Amniotic stem cell (primary cell): ENCODE results near the gene PHKB.
"Not testable (repeated sequence)": the region's sequence is repeated elsewhere in the genome, so short reads cannot be mapped to it uniquely, and the experiment has no call there.

Source experiments
- DNase-seq: peaks from one replicate; lab custom pipeline; 2025; lab: John Stamatoyannopoulos, UW

Gene PHKB

GRCh38 chr16:47625115-47625567 lies 164.0 kb downstream of the PHKB start:
- DNase-seq, result no peak

- DNase-seq, result no peak
Measured at GRCh38 chr16:47626246-47626645, 165.1 kb downstream of the PHKB start.

DNA sequence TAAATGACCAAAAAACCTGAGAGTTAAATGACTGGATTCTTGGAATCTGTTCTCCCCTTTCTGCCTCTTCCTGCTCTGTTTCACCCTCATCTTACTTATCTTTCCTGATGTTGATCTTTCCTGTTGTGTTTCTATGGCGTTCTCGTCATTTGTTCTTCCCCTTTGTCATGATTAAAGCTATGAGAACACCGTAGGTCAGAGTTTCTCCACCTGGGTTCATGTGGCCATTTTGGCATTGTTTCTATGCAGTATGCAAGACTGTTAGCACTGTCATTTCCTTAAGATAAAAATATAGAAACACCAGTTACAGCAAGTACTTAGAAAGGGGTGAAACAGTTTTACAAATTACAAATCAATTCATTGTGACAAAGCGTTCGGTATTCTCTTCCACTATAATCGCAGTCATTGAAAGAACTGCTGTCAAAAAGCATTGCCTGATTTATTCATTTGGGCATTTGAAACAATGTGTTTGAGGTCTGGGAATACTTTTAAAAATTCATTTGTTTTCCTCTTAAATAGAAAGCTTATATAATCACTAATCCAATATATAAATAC lies 166.0 kb downstream of the PHKB start:
- no peak for DNase-seq

GRCh38 chr16:47627721-47628120 lies 166.6 kb downstream of the PHKB start:
- no peak for DNase-seq

GRCh38 chr16:47631131-47631530 lies 170.0 kb downstream of the PHKB start:
- DNase-seq, result no peak

DNA sequence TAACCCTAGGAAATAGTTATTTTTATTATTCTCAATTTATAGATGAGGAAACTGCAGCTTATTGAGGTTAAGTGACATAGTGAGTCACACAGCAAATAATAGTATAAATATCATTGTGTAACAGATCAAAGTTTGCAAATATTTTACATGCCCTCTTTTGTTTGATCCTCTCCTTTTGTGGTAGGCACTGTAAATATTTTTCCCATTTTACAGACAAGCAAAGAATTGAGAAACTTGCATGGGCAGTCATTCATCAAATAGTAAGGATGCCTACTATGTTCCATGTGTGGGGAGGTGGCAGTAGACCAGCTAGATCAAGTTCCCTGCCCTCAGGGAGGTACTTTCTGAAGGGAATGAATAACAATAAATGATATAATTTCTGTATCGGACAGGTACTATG lies 173.0 kb downstream of the PHKB start:
- DNase-seq, result no peak

DNA sequence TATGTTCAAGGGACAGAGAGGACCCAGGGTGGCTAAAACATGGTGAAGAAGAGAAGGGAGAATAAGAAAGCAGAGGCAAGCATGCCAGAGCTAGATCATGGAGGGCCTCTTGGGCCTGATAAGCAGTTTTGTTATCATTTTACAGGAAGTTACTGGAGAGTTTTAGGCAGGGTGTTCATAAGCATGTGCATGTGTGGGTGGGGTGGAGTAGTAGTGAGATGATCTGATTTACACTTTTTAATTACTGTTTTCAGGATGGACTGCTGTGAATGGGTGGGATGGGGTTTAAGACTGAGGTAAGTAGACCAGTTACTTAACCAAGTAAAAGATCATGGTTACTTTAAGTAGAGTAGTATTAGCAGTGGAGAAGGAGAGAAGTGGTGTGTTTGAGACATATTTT lies 173.6 kb downstream of the PHKB start:
- DNase-seq, result no peak

DNA sequence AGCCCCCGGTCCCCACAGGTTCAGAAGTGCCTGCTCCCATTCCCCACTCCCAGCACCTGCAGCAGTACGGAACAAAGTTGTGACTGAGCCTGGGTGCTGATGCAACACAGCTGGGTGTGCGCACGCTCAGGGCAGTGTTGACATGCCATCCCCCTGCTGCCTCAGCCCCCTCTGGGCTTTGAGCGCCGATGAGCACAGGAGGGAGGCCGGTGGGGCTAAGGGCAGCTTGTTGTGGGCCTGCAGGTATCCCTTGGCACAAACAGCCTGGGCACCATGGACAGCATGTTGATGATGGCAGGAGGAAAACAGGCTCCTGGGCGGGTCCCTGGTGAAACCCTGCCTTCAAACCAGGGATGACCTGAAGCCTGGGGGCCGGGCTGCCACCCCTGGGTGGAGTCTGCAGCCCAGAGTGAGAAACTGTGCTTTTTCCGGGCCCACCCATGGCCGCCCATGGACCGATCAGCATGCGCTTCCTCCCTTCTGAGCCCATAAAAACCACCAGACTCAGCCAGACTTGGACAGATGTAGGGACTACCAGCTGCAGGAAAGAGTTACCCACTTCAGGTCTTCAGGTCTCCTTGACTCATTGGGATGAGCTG lies 175.5 kb downstream of the PHKB start:
- DNase-seq, result no peak

- DNase-seq, result no peak
Measured at GRCh38 chr16:47638175-47638574, 177.0 kb downstream of the PHKB start.

- DNase-seq, result no peak
Measured at GRCh38 chr16:47640661-47641060, 179.5 kb downstream of the PHKB start.

GRCh38 chr16:47643323-47644000 lies 182.3 kb downstream of the PHKB start:
- no peak for DNase-seq

DNA sequence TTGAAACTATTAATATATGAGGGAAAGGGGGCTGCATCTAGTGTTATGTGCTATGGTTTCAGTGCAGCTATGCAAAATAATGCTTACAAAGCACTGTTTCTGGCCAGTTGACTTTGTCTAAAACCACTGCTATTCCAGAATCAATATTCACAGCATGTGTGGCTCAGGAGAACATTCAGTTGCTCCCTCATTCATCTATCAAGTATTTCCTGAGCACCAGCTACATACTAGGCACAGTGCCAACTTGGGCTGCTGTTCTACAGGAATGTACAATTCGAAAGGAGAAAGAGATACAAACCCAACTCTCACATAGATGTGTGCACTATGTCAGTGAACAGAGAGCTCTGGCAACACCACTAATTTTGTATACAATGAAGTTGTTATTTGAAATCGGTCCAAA lies 183.0 kb downstream of the PHKB start:
- DNase-seq, result peak; percentile 22

DNA sequence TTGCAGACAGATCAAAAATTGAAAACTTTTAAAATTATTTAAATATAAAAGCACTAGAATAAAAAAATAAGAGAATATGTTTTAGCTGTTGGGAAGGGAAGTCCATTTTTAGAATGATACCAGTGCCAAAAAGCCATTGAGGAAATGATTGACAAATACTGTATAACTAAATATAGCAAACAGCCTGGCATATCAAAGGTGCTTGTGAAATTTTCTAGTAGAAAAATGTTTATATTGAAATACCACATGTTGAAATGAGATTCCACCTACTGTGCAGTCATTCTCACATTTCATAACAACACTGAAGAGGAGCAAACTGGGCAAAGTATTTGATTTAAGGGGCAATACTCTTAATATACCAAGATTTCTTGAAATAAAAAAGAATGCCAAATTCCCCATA lies 183.5 kb downstream of the PHKB start:
- DNase-seq, result no peak

DNA sequence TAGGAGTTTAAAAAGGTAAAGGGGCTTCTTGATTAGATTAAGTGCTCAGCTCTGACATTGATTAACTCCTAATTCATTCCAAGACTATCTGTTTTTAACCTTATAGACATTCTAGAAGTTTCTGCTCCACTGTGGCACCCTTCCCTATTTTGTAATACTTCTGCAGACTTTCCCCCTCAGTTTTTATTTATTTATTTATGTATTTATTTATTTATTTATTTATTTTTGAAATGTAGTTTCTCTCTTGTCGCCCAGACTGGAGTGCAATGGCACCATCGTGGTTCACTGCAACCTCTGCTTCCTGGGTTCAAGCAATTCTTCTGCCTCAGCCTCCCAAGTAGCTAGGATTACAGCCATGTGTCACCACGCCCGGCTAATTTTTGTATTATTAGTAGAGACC lies 185.8 kb downstream of the PHKB start:
- no peak for DNase-seq

DNA sequence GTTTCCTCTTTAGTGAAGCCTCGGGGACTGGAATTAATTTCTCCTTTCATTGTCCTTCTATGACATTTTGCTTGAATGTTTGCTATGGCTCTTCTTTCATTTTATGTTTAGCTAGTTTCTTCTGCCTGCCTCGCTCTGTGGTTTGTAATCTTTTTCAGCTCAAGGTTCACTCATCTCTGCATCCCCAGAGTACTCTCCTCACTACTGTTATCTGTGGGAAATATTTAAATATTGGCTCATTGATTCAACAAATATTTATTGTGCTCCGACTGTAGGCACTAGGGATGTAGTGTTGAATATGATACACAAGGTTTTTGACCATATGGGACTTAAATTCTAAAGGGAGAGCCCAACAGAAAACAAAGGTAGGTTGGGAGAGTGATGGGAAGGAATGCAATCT lies 195.9 kb downstream of the PHKB start:
- no peak for DNase-seq

DNA sequence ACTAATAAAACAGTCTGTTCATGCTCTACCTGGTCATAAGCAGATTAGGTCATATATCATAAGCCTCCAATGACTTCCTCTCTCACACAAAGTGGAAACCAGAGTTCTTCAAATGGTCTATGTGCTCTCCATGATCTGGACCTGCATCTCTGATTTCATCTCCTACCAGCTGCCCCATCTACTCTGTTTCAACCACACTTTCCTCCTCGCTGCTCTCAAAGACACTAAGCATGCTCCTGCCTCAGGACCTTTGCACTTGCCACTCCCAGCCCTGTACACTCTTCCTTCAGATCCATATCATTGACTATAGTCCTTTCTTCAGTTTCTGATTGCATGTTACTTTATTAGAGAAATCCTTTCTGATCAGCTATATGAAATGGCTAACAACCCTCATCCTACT lies 196.8 kb downstream of the PHKB start:
- DNase-seq, result no peak

GRCh38 chr16:47660540-47660939 lies 199.4 kb downstream of the PHKB start:
- no peak for DNase-seq

- no peak for DNase-seq
Measured at GRCh38 chr16:47664653-47665325, 203.7 kb downstream of the PHKB start.

GRCh38 chr16:47666434-47666833 lies 205.3 kb downstream of the PHKB start:
- no peak for DNase-seq

GRCh38 chr16:47667956-47668355 lies 206.8 kb downstream of the PHKB start:
- no peak for DNase-seq

DNA sequence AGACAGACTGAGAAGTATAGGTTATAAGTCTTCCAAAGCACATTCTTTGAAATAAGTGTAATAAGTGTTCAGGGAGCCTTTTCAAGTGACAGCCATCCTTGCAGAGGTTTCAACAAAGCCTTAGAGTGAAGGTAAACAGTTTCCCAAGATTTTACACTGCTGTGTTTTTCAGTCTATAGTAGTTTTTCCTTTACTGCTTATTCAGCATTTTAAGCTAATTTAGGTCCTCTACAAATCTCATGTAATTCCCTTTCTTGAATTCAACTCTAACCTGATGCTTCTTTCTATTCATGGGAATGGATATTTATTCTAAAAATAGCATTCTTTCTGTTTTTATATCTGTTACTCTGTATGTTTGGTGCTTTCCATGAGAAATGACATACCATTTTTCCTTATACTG lies 211.3 kb downstream of the PHKB start:
- no peak for DNase-seq

DNA sequence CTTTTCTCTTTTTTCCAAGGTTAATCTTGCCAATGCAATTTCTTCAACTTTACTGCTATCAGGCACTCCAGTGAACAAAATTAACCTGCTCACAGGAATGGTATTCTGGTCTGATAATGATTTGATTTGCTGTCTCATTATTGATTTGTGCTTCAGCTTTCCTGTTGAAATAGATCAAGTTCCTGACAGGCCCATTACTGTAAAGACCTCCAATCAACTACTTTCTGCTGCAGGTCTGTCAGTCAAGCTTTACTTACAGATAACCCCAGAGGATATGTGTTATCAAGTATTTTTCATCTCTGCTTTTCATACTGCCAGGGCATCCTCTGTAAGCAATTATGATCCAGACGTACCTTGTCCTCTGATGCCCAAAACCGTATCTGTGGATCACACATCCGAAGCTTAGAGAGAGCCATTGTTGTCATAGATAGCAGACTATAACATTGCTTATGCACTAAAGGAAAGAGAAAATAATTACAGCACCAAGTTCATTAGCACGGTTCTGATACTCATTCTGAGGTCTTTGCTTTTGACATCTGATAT lies 215.6 kb downstream of the PHKB start:
- no peak for DNase-seq

- not testable (repeated sequence) for DNase-seq
Measured at GRCh38 chr16:47681571-47681970, 220.4 kb downstream of the PHKB start.
